ENCODE measurements around the gene FBXW12.
"Not testable (repeated sequence)": the region's sequence is repeated elsewhere in the genome, so short reads cannot be mapped to it uniquely, and the experiment has no call there.

FBXW12 gene

GRCh38 chr3:48371651-48372376 lies at the start of gene FBXW12:
TSS of gene FBXW12 (plus strand) at chr3:48372219. CDS start at chr3:48372768, 549 bp downstream.
- no peak for DNase-seq

GRCh38 chr3:48331706-48332435 lies 40.1 kb upstream of the FBXW12 start:
- DNase-seq, result not testable (repeated sequence)

GRCh38 chr3:48333346-48334245 lies 38.4 kb upstream of the FBXW12 start, which contains the start of gene SPINK8:
TSS of gene SPINK8 (minus strand) at chr3:48333661. CDS start at chr3:48328341, 5,320 bp downstream.
- not testable (repeated sequence) for DNase-seq

DNA sequence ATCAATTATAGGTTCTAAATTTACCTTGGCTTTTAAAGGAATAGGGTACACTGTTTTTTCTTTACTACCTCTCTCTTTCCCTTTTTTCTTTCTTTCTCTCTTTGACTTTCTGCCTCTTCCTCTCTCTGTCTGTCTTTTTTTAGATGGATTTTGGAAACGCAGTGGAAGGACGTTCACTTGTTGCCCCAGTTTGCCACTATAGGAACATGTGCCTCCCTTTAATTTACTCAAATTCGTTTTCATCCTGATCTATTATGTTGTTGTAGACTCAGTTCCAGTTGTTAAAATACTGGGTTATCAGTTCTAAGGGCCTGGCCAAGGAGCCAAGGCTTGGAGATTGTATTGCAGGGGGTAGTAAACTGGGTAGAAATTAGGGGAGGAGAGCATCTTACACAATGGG lies 37.4 kb upstream of the FBXW12 start:
- no peak for DNase-seq

GRCh38 chr3:48335286-48335685 lies 36.7 kb upstream of the FBXW12 start:
- not testable (repeated sequence) for DNase-seq

GRCh38 chr3:48337536-48337935 lies 34.5 kb upstream of the FBXW12 start:
- not testable (repeated sequence) for DNase-seq

DNA sequence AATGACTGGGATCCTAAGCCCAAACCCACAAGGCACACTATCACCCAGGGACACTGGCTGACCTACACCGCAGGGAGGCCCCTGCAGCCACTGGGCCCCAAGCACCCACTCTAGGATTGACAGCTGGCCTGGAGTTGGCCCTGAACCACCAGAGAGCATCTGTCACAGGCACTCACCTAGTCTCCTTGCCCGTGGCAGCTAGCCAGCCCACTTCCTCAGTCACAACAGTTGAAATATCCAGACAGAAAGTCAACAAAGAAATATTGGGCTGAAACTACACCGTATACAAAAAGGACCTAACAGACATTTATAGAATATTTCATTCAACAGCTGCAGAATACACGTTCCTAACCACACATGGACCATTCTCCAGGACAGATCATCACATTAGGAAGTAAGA lies 33.4 kb upstream of the FBXW12 start:
- no peak for DNase-seq

- no peak for DNase-seq
Observed at GRCh38 chr3:48343432-48343831, 28.6 kb upstream of the FBXW12 start.

- DNase-seq, result no peak
Observed at GRCh38 chr3:48344867-48345507, 27.0 kb upstream of the FBXW12 start.

DNA sequence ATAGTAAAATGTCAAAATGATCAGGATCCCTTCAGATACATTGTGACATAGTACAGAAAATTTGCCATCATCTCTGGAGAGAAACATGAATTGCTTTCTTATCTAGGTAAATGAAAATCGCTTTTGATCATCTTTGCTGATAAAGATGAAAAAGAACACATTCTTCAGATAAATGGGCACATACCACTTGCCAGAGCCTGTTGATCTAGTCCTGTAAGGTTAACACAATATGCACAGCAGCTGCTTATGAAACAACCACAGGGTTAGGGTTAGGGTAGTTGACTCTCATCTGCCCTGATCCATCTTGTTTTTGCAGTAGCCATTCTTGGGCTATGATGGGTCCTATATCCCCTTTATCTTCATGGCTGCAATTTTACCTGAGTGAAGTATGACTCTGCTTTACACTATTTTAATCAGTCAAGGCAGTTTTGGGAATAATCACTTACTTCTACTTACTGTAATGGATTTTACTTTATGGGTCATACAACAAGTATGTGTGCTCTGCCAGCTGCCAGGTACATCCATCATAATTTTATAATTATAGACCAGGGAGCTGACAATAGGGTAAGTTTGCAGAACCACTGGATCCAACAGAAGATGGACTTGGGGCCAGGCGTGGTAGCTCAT lies 26.0 kb upstream of the FBXW12 start:
- DNase-seq, result no peak

- no peak for DNase-seq
Observed at GRCh38 chr3:48347500-48347899, 24.5 kb upstream of the FBXW12 start.

- DNase-seq, result no peak
Observed at GRCh38 chr3:48352546-48352945, 19.5 kb upstream of the FBXW12 start.

DNA sequence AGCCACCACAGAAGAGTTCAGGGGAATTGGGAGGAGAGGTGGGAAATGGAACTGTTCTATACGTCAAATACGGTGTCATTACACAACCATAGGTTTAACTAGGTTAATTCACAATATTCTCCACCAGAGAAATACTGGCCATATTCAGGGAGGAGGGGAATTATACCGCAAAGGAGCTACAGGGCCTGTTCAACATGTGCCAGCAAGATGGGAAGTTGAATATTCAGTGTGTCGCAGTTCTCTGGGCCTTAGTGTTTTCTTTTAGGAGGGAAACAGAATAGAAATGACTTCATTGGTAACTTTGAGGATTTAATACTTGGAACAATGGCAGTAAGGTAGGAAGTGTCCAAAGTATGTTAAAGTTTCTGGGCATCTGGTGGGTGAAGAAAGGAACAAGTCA lies 18.0 kb upstream of the FBXW12 start:
- no peak for DNase-seq

DNA sequence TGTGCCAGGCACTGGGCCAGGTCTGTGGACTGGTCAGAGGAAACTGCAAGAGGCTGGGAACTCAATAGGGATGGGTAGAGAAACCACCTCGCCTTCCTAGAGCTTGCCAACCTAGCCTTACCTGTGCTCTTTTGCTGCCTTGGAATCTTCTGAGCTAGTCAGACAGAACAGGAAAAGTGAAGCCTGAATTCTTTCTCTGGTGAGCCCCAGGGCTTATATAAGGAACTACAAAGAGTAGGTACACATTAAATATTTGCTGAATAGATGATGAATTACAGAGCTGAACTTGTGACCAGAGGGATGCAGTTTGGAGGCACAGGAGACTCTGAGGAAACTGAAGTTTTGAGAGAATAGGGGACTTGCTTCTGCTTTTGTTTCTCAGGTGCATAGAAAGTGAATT lies 15.6 kb upstream of the FBXW12 start:
- no peak for DNase-seq

DNA sequence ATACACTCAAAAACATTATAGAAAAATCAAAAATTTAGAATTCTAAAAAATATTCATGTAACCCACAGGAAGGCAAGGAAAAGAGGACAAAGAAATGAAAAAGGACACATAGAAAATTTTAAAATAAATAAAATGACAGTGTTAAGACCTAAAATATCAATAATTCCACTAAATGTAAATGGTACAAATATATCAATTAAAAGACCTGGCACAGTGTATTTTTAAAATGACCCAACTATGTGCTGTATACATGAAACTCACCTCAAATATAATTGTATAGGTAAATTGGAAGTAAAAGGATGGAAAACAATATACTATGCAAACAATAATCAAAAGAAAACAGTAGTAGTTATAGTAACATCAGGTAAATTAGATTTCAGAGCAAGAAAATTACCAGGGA lies 10.1 kb upstream of the FBXW12 start:
- no peak for DNase-seq

DNA sequence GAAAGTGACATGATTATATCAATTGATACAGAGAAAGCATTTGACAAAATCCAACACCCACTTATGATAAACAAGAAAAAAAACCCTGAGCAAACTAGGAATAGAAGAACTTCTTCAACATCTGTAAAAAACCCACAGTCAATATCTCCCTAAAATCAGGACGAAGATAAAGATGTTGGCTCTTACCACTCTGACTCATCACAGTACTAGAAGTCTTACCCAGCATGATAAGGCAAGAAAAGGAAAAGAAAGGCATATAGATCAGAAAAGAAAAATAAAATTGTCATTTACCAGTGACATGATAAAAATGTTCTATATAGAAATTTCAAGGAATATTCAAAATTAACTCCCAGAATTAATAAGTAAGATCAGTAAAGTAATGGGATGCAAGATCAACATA lies 7.2 kb upstream of the FBXW12 start:
- no peak for DNase-seq

GRCh38 chr3:48367201-48367600 lies 4.8 kb upstream of the FBXW12 start:
- DNase-seq, result no peak

GRCh38 chr3:48369693-48370332 lies 2.2 kb upstream of the FBXW12 start:
- no peak for DNase-seq

- no peak for DNase-seq
Observed at GRCh38 chr3:48370333-48370713, 1.7 kb upstream of the FBXW12 start.

GRCh38 chr3:48372377-48372770 lies 355 bp downstream of the FBXW12 start:
- DNase-seq, result no peak

GRCh38 chr3:48372862-48373435 lies 930 bp downstream of the FBXW12 start:
- no peak for DNase-seq
